ENCODE results near the gene PPP1R37.

Gene PPP1R37

DNA sequence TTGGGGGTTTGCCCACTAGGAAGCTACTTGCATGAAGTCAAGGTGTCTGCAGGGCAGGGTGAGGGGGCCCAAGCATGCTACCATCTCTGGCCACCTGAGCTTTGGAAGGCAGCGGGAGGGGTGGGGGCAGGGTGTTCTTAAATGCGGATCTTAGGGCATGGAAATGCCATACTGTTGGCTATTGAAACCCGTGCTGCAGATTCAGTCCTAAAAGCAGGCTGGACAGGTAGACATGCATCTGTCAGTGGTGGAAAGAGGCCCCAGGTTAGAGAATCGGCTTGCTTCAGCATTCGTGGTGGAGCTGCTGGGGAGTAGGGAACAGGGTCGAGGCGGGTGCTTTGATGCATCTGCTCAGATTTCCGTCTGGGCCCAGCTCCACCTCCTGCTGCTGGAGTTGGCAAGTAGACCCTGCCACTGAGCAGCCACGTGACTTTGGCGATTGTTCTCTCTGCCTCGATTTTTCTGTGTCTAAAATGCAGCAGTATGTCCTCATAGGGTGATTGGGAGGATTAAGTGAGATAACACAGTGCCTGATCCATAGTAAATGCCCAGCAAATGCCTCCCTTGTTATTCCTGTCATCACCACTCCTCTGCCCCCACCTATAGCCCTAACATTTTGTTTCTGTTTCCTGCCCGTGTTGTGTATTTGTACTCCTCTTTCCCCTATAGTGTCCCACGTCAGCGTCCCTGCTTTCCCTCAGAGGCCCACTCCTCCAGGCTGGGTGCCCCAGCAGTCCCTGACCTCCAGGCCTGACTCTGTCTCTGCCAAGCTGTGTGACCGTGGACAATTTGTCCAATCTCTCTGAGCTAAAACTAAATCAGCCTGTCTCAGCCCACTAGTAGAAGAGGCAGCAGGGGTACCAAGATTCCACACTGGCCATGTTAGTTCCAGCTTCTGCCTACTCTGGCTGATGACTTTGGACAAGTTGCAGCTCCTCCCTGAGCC is 5.8 kb downstream of the PPP1R37 start:
- in situ Hi-C loops (cut with HindIII; ENCODE audit: low sequenced_read_pairs), result no loop called here
- TF ChIP-seq, protein P1, sequence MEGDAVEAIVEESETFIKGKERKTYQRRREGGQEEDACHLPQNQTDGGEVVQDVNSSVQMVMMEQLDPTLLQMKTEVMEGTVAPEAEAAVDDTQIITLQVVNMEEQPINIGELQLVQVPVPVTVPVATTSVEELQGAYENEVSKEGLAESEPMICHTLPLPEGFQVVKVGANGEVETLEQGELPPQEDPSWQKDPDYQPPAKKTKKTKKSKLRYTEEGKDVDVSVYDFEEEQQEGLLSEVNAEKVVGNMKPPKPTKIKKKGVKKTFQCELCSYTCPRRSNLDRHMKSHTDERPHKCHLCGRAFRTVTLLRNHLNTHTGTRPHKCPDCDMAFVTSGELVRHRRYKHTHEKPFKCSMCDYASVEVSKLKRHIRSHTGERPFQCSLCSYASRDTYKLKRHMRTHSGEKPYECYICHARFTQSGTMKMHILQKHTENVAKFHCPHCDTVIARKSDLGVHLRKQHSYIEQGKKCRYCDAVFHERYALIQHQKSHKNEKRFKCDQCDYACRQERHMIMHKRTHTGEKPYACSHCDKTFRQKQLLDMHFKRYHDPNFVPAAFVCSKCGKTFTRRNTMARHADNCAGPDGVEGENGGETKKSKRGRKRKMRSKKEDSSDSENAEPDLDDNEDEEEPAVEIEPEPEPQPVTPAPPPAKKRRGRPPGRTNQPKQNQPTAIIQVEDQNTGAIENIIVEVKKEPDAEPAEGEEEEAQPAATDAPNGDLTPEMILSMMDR (IDR thresholded peaks at IDR 0.05; ENCODE audit: low read depth, low read length), result no peak
- no peak overlapping the region for H3K4me3 ChIP-seq (ENCODE audit: low read depth, low read length)
- DNase-seq (ENCODE audit: low read depth, low spot score), result peak; percentile 52

- DNase-seq (ENCODE audit: low read depth, low spot score), result no peak
- no peak overlapping the region for H3K4me3 ChIP-seq (ENCODE audit: low read depth, low read length)
- TF ChIP-seq, protein P1 (IDR thresholded peaks at IDR 0.05; ENCODE audit: low read depth, low read length), result no peak
- in situ Hi-C loops (cut with HindIII; ENCODE audit: low sequenced_read_pairs), result no loop called here
These were observed 6.7 kb downstream of the PPP1R37 start for GRCh38 chr19:45099467-45100191.

DNA sequence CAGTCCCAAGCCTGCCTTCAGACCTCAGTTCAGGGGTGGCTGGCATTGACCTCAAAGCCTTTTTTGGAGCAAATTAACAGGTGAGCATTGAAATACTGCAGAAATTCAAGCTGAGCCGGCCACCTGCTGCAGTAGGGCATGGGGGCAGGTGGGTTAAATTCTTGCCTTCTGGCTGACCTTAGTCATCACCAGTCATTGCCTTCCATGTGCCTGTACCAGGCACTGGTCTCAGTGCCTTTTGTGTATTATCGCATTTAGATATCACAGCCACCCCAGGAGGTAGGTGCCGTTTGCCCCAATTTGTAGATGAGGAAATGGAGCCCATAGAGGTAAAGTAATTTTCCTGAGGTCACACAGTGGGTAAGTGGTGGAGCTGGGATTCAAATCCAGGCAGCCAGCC is 7.2 kb downstream of the PPP1R37 start:
- DNase-seq (ENCODE audit: low read depth, low spot score), result no peak
- in situ Hi-C loops (cut with HindIII; ENCODE audit: low sequenced_read_pairs), result no loop called here
- TF ChIP-seq, protein P1 (IDR thresholded peaks at IDR 0.05; ENCODE audit: low read depth, low read length), result no peak
- H3K4me3 ChIP-seq (ENCODE audit: low read depth, low read length), result no peak overlapping the region

DNA sequence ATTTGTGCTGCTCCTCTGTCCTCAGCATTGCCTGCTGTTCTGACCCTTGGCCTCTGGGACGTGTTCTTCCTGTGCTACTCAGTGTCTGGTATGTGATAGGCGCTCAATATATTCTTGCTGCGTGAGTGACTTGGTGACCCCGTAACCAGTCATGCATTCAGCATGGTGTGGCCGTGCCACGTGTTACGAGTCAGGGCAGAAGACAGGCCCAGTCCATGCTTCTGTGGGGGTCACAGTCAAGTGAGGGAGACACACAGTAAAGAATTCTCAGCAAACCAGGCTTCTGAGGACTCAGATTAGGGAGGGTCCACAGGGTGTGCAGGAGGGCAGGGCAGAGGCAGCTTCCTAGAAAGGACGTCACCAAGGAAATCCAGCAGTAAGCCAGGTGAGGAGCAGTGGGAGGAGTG is 7.9 kb downstream of the PPP1R37 start:
- no peak for DNase-seq (ENCODE audit: low read depth, low spot score)
- in situ Hi-C loops (cut with HindIII; ENCODE audit: low sequenced_read_pairs), result no loop called here
- no peak overlapping the region for H3K4me3 ChIP-seq (ENCODE audit: low read depth, low read length)
- TF ChIP-seq, protein P1 (IDR thresholded peaks at IDR 0.05; ENCODE audit: low read depth, low read length), result no peak

- H3K4me3 ChIP-seq (ENCODE audit: low read depth, low read length), result no peak overlapping the region
- in situ Hi-C loops (cut with HindIII; ENCODE audit: low sequenced_read_pairs), result no loop called here
- TF ChIP-seq, protein P1 (IDR thresholded peaks at IDR 0.05; ENCODE audit: low read depth, low read length), result no peak
- no peak for DNase-seq (ENCODE audit: low read depth, low spot score)
These were observed 8.8 kb downstream of the PPP1R37 start for GRCh38 chr19:45101806-45102205.

- no peak for DNase-seq (ENCODE audit: low read depth, low spot score)
- no peak overlapping the region for H3K4me3 ChIP-seq (ENCODE audit: low read depth, low read length)
- TF ChIP-seq, protein P1 (IDR thresholded peaks at IDR 0.05; ENCODE audit: low read depth, low read length), result no peak
- in situ Hi-C loops (cut with HindIII; ENCODE audit: low sequenced_read_pairs), result no loop called here
These were observed 9.5 kb downstream of the PPP1R37 start for GRCh38 chr19:45102481-45102880.
